ENCODE data around the gene ZFP82.

DNA sequence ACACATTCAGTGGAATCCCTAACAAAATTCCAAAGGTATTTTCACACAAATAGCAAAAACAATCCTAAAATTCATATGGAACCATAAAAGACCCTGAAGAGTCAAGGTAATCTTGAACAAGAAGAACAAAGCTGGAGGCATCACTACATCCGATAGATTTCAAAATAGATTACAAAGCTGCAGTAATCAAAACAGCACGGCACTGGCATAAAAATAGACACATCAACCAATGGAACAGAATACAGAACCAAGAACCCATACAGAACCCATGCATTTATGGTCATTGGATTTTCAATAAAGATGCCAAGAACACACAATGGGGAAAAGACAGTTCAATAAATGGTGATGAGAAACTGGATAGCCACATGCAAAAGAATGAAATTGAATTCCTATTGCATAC, 38.4 kb upstream of the ZFP82 start:
- TF ChIP-seq, protein P1, sequence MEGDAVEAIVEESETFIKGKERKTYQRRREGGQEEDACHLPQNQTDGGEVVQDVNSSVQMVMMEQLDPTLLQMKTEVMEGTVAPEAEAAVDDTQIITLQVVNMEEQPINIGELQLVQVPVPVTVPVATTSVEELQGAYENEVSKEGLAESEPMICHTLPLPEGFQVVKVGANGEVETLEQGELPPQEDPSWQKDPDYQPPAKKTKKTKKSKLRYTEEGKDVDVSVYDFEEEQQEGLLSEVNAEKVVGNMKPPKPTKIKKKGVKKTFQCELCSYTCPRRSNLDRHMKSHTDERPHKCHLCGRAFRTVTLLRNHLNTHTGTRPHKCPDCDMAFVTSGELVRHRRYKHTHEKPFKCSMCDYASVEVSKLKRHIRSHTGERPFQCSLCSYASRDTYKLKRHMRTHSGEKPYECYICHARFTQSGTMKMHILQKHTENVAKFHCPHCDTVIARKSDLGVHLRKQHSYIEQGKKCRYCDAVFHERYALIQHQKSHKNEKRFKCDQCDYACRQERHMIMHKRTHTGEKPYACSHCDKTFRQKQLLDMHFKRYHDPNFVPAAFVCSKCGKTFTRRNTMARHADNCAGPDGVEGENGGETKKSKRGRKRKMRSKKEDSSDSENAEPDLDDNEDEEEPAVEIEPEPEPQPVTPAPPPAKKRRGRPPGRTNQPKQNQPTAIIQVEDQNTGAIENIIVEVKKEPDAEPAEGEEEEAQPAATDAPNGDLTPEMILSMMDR (conservative IDR thresholded peaks at IDR 0.05 in 1 of 2, IDR thresholded peaks at IDR 0.05 in 1 of 2; ENCODE audit: low read depth in 1 of 2, low read length in 2 of 2), result no peak
- no peak for TF ChIP-seq EZH2 (IDR thresholded peaks at IDR 0.05; ENCODE audit: low read length, missing control alignments)
